Measurements from ENCODE around the gene KDM4B. TPM values are rescaled to one million over a fixed set of nuclear protein-coding genes. Genes with fewer than 3 reads are reported as not detected.

Gene KDM4B
- total and polyA plus RNA-seq, 4 donors = 16.6 to 43.6 (median 28.0) TPM

DNA sequence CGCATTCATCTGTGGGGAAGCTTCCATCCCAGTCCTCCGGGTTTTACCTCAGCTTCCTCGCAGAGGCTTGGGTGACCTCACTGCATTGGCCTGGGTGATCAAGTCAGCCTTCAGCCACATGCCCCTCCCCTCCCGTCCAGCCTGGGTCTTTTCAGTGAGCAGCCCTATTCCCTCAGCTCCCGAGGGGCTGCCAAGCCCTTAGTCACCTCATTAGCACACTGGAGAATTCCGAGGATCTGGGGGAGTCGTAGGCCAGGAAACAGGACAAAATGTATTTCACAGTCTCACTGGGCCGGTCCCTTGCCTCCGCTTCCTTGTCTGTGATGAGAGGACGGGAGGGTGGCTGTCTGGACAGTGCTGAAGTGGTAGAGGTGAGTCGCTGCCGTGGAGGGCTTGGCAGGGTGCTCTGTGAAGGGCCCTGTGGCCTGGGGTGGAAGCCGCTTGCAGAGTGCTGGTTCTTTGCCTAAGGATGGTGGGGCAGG is 19.9 kb downstream of the KDM4B start:
- H3K27me3 ChIP-seq (ENCODE audit: control insufficient read depth, insufficient read depth, low read length) = no peaks in the 10 kb centered on the region
- peak in 2 of 6 donors; percentile 52 to 67 for DNase-seq (ENCODE audit: low read depth in 4 of 6, low spot score in 6 of 6)
- H3K36me3 ChIP-seq (ENCODE audit: control insufficient read depth, insufficient read depth, low read length) = peaks cover 21% of the 10 kb centered on the region
- WGBS (ENCODE audit: insufficient coverage) = 64% methylated on average over 11 of the region's 13 CpGs
- H3K4me1 ChIP-seq (ENCODE audit: control insufficient read depth, insufficient read depth, low read length) = peaks cover 52% of the 10 kb centered on the region
- H3K27ac ChIP-seq (ENCODE audit: low read depth, low read length) = peak overlapping the region; percentile 33
- H3K4me3 ChIP-seq (ENCODE audit: low read depth, low read length) = no peak overlapping the region
- H3K9me3 ChIP-seq (ENCODE audit: control insufficient read depth, insufficient read depth, low read length) = no peaks in the 10 kb centered on the region

DNA sequence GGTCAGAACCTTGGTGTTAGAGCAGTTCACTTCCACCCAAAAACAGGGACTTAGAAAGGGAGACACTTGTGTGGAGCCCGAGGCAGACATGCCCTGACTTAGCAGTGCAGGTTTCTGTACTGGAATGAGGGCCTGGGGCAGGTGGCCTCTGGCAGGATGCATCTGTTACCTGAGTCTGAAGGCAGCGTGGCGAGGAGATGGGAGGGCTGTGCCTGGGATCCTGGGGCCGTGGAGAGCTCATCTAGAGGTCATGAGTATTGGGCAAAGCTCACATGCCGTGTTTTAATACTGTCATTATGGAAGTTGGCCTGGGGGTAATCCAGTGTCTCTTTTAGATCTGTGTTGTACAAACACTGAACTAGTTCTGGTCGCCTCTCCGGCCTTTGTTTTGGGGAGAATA is 21.4 kb downstream of the KDM4B start:
- Histone ChIP-seq H3K27me3 (ENCODE audit: control insufficient read depth, insufficient read depth, low read length) (no peaks in the 10 kb centered on the region), H3K27ac (ENCODE audit: low read depth, low read length) (no peak overlapping the region), H3K36me3 (ENCODE audit: control insufficient read depth, insufficient read depth, low read length) (peaks cover 14% of the 10 kb centered on the region), H3K4me1 (ENCODE audit: control insufficient read depth, insufficient read depth, low read length) (peaks cover 37% of the 10 kb centered on the region), H3K4me3 (ENCODE audit: low read depth, low read length) (no peak overlapping the region), H3K9me3 (ENCODE audit: control insufficient read depth, insufficient read depth, low read length) (no peaks in the 10 kb centered on the region)
- DNase-seq (ENCODE audit: low read depth in 4 of 6, low spot score in 6 of 6) = no peak
- WGBS (ENCODE audit: insufficient coverage) = 79% methylated on average over 7 of the region's 7 CpGs

DNA sequence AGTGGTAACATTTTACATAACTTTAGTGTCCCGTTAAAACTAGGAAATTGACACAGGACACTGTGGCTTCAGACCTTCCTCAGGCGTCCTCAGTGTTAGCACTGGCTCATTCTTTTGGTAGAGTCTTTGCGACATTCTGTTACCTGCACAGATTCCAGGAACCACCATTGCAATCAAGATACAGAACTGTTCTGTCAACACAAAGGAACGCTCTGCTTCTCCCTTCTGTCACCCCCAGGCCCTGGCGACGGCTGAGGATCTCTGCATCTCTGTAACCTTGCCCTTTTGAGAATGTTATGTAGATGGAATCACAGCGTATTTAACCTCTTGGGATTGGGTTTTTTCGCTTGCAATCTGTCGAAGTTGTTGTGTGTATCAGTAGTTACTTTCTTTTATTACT is 22.6 kb downstream of the KDM4B start:
- no peaks in the 10 kb centered on the region for H3K9me3 ChIP-seq (ENCODE audit: control insufficient read depth, insufficient read depth, low read length)
- no peak overlapping the region for H3K4me3 ChIP-seq (ENCODE audit: low read depth, low read length)
- H3K27me3 ChIP-seq (ENCODE audit: control insufficient read depth, insufficient read depth, low read length) = no peaks in the 10 kb centered on the region
- whole genome bisulfite sequencing (ENCODE audit: insufficient coverage) = 100% methylated on average over 3 of the region's 9 CpGs
- DNase-seq (ENCODE audit: low read depth in 4 of 6, low spot score in 6 of 6) = no peak
- H3K4me1 ChIP-seq (ENCODE audit: control insufficient read depth, insufficient read depth, low read length) = peaks cover 25% of the 10 kb centered on the region
- H3K36me3 ChIP-seq (ENCODE audit: control insufficient read depth, insufficient read depth, low read length) = peaks cover 12% of the 10 kb centered on the region
- no peak overlapping the region for H3K27ac ChIP-seq (ENCODE audit: low read depth, low read length)

DNA sequence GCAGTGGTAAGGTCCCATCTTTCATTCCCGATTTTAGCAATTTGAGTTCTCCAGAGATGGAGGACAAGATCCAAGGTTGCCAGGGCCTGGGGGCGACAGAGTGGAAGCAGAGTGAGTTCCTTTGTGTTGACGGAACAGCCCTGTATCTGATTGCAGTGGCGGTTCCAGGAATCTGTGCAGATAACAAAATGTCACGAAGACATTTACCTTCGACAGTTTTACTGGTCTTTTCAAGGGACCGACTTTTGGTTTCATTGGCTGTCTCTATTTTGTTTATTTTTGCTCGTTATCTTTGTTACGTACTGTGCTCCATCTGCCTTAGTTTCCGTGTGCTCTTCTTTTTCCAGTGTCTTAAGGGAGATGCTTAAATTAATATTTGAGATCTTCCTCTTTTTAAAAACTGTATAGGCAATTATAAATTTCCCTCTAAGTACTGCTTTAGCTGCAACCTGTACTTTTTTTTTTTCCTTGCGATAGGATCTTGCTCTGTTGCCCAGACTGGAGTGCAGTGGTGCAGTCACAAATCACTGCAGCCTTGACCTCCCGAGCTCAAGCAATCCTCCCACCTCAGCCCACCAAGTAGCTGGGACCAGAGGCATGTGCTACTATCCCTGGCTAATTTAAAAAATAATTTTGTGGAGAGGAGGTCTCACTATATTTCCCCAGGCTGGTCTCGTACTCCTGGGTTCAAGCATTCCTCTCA is 23.2 kb downstream of the KDM4B start:
- Histone ChIP-seq H3K36me3 (ENCODE audit: control insufficient read depth, insufficient read depth, low read length) (peaks cover 15% of the 10 kb centered on the region), H3K27ac (ENCODE audit: low read depth, low read length) (no peak overlapping the region), H3K4me1 (ENCODE audit: control insufficient read depth, insufficient read depth, low read length) (peaks cover 19% of the 10 kb centered on the region), H3K4me3 (ENCODE audit: low read depth, low read length) (no peak overlapping the region), H3K27me3 (ENCODE audit: control insufficient read depth, insufficient read depth, low read length) (no peaks in the 10 kb centered on the region), H3K9me3 (ENCODE audit: control insufficient read depth, insufficient read depth, low read length) (no peaks in the 10 kb centered on the region)
- 88% methylated on average over 5 of the region's 13 CpGs for WGBS (ENCODE audit: insufficient coverage)
- DNase-seq (ENCODE audit: low read depth in 4 of 6, low spot score in 6 of 6) = no peak

DNA sequence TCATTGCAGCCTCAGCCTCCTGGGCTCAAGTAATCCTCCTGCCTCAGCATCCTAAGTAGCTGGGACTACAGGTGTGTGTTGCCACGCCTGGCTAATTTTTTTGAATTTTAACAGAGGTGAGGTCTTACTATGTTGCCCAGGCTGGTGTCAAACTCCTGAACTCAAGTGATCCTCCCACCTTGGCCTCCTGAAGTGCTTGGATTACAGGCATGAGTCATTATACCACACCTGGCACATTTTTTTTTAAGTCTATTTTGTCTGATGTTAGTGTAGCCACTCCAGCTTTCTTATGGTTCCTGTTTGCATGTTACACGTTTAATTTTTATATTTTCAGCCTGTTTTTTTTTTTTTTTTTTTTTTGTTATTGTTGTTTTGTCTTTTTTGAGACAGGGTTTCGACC is 24.8 kb downstream of the KDM4B start:
- WGBS (ENCODE audit: insufficient coverage) = no CpG with 5 or more reads among the region's 3 CpGs
- Histone ChIP-seq H3K27ac (ENCODE audit: low read depth, low read length) (no peak overlapping the region), H3K27me3 (ENCODE audit: control insufficient read depth, insufficient read depth, low read length) (no peaks in the 10 kb centered on the region), H3K9me3 (ENCODE audit: control insufficient read depth, insufficient read depth, low read length) (no peaks in the 10 kb centered on the region), H3K36me3 (ENCODE audit: control insufficient read depth, insufficient read depth, low read length) (peaks cover 25% of the 10 kb centered on the region), H3K4me3 (ENCODE audit: low read depth, low read length) (no peak overlapping the region), H3K4me1 (ENCODE audit: control insufficient read depth, insufficient read depth, low read length) (peaks cover 5% of the 10 kb centered on the region)
- no peak for DNase-seq (ENCODE audit: low read depth in 4 of 6, low spot score in 6 of 6)

DNA sequence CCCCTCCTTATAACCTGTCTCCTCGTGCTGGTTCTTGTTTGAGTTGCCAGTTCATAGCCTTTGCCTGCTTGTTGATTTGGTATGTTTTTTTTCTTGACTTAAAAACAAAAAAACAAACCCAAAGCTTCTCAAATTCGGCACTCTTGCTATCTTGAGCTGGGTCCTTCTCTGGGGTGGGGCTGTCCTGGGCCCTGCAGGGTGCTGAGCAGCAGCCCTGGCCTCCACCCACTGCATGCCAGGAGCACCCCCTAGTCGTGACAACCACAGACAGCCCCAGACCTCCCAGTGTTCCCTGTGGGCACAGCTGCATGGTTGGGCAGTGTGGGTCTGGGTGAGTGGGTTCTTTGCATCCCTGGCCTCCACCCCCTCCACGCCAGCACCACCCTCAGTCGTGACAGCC is 27.8 kb downstream of the KDM4B start:
- no peak for DNase-seq (ENCODE audit: low read depth in 4 of 6, low spot score in 6 of 6)
- H3K27me3 ChIP-seq (ENCODE audit: control insufficient read depth, insufficient read depth, low read length) = no peaks in the 10 kb centered on the region
- WGBS (ENCODE audit: insufficient coverage) = 78% methylated on average over 1 of the region's 5 CpGs
- no peak overlapping the region for H3K27ac ChIP-seq (ENCODE audit: low read depth, low read length)
- H3K4me1 ChIP-seq (ENCODE audit: control insufficient read depth, insufficient read depth, low read length) = no peaks in the 10 kb centered on the region
- H3K9me3 ChIP-seq (ENCODE audit: control insufficient read depth, insufficient read depth, low read length) = no peaks in the 10 kb centered on the region
- peaks cover 28% of the 10 kb centered on the region for H3K36me3 ChIP-seq (ENCODE audit: control insufficient read depth, insufficient read depth, low read length)
- H3K4me3 ChIP-seq (ENCODE audit: low read depth, low read length) = no peak overlapping the region

DNA sequence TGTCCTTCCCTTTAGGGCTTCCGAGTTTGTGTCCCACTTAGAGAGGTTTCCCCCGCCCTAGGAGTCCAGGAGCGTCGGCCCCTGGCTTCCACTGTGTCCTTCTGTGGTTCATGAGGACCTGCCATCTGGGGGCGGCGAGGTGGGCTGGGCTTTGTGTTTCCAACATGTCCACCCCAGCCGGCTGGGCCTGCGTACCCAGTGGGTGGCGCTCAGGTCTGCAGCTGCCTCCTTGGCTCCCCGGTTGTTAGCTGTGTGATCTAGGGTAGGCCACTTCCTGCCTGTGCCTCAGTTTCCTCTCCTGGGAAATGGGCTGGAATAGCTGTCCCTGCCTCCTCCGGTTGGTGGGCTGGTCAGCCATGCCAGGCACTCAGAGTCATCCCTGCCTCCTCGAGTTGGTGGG is 28.4 kb downstream of the KDM4B start:
- H3K27me3 ChIP-seq (ENCODE audit: control insufficient read depth, insufficient read depth, low read length) = no peaks in the 10 kb centered on the region
- H3K4me1 ChIP-seq (ENCODE audit: control insufficient read depth, insufficient read depth, low read length) = no peaks in the 10 kb centered on the region
- WGBS (ENCODE audit: insufficient coverage) = 95% methylated on average over 12 of the region's 12 CpGs
- no peak overlapping the region for H3K27ac ChIP-seq (ENCODE audit: low read depth, low read length)
- H3K4me3 ChIP-seq (ENCODE audit: low read depth, low read length) = no peak overlapping the region
- no peaks in the 10 kb centered on the region for H3K9me3 ChIP-seq (ENCODE audit: control insufficient read depth, insufficient read depth, low read length)
- no peak for DNase-seq (ENCODE audit: low read depth in 4 of 6, low spot score in 6 of 6)
- peaks cover 28% of the 10 kb centered on the region for H3K36me3 ChIP-seq (ENCODE audit: control insufficient read depth, insufficient read depth, low read length)

DNA sequence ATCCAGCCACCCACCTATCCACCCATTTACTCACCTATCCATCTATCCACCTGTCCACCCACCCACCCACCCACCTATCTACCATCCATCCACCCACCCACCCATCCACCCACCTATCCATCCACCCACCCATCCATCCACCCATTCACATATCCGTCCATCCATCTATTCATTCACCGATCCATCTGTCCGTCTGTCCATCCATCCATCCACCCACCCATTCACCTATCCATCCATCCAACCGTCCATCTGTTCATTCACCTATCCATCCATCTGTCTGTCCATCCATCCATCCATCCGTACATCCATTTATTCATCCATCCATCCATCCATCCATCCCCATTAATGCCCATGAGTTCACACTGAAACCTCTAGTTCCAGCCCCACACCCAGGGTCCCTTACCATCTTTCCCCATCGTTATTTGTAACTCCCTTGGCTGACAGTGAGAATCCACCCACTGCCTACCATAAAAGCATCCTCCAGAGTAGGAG is 31.3 kb downstream of the KDM4B start:
- H3K4me1 ChIP-seq (ENCODE audit: control insufficient read depth, insufficient read depth, low read length) = peaks cover 6% of the 10 kb centered on the region
- no peak overlapping the region for H3K27ac ChIP-seq (ENCODE audit: low read depth, low read length)
- no peak overlapping the region for H3K4me3 ChIP-seq (ENCODE audit: low read depth, low read length)
- H3K9me3 ChIP-seq (ENCODE audit: control insufficient read depth, insufficient read depth, low read length) = no peaks in the 10 kb centered on the region
- 96% methylated on average over 6 of the region's 6 CpGs for WGBS (ENCODE audit: insufficient coverage)
- no peaks in the 10 kb centered on the region for H3K27me3 ChIP-seq (ENCODE audit: control insufficient read depth, insufficient read depth, low read length)
- DNase-seq (ENCODE audit: low read depth in 4 of 6, low spot score in 6 of 6) = no peak
- peaks cover 40% of the 10 kb centered on the region for H3K36me3 ChIP-seq (ENCODE audit: control insufficient read depth, insufficient read depth, low read length)

DNA sequence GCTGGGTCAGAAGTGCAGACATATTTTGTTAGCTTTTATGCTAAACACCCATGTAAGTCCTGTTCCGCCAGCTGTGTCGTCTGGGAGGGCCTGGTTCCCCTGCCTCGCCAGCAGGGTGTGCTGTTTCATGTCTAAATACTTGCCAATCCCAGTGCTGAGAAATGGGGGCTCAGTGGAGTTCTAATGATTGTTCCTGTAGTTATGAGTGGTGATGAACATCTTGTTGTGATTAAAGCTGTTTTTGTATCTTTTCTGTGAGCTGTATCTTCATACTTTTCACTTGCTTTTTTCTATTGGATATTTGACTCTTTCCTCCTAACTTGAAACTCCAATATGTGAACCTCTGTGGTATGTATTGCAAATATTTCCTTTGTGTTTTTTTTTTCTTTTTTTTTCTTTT is 32.7 kb downstream of the KDM4B start:
- no peak overlapping the region for H3K4me3 ChIP-seq (ENCODE audit: low read depth, low read length)
- no peaks in the 10 kb centered on the region for H3K9me3 ChIP-seq (ENCODE audit: control insufficient read depth, insufficient read depth, low read length)
- H3K36me3 ChIP-seq (ENCODE audit: control insufficient read depth, insufficient read depth, low read length) = peaks cover 42% of the 10 kb centered on the region
- no peak for DNase-seq (ENCODE audit: low read depth in 4 of 6, low spot score in 6 of 6)
- peaks cover 12% of the 10 kb centered on the region for H3K4me1 ChIP-seq (ENCODE audit: control insufficient read depth, insufficient read depth, low read length)
- WGBS (ENCODE audit: insufficient coverage) = 50% methylated on average over 3 of the region's 3 CpGs
- no peaks in the 10 kb centered on the region for H3K27me3 ChIP-seq (ENCODE audit: control insufficient read depth, insufficient read depth, low read length)
- H3K27ac ChIP-seq (ENCODE audit: low read depth, low read length) = no peak overlapping the region

DNA sequence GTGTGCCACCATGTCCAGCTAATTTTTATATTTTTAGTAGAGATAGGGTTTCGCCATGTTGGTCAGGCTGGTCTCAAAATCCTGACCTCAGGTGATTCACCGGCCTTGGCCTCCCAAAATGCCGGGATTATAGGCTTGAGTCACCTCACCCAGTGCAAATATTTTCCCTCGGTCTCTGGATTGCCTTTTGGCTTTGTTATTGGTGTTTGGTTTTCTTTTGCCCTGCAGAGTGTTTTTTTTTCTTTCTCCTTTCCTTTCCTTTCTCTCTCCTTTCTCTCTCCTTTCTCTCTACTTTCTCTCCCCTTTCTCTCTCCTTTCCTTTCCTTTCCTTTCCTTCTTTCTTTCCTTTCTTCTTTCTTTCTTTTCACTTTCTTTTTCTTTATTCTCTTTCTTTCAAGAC is 33.2 kb downstream of the KDM4B start:
- Histone ChIP-seq H3K27me3 (ENCODE audit: control insufficient read depth, insufficient read depth, low read length) (no peaks in the 10 kb centered on the region), H3K9me3 (ENCODE audit: control insufficient read depth, insufficient read depth, low read length) (no peaks in the 10 kb centered on the region), H3K36me3 (ENCODE audit: control insufficient read depth, insufficient read depth, low read length) (peaks cover 42% of the 10 kb centered on the region), H3K27ac (ENCODE audit: low read depth, low read length) (no peak overlapping the region), H3K4me3 (ENCODE audit: low read depth, low read length) (no peak overlapping the region), H3K4me1 (ENCODE audit: control insufficient read depth, insufficient read depth, low read length) (peaks cover 12% of the 10 kb centered on the region)
- 100% methylated on average over 1 of the region's 4 CpGs for WGBS (ENCODE audit: insufficient coverage)
- no peak for DNase-seq (ENCODE audit: low read depth in 4 of 6, low spot score in 6 of 6)
